K562 (cell line): ENCODE data around the gene NDP. TPM values are rescaled to one million over a fixed set of nuclear protein-coding genes. Genes with fewer than 3 reads are reported as not detected.

Experiments used
- ATAC-seq: fragments of 200-7000 bp; cut with Tn5 transposase; 3 replicates; pipeline ENCODE4 v1.9.1; 2020; ENCODE audit warnings: moderate library complexity
- BruUV-seq: library from RNA; stranded (reverse); fragments of 400-500 nt; replicated peaks from 2 replicates; lab custom pipeline; 2021; lab: Mats Ljungman, UMichigan
- CTCF ChIA-PET: fragments of 300-600 bp; formaldehyde crosslinking; extraction: SDS; loops from one replicate; lab custom pipeline; 2021; ENCODE audit warnings: low intra/inter-chr PET ratio; lab: Yijun Ruan, JAX
- POLR2A ChIA-PET: fragments of 300-600, 350-650 bp; sonication (Branson Sonifier 250); formaldehyde crosslinking; extraction: SDS; loops from one replicate; lab custom pipeline; 2021; ENCODE audit warnings: antibody characterized with exemption, inconsistent platforms; lab: Yijun Ruan, JAX
- DNase-seq, 4 experiments: peaks; one replicate each; pipeline versions ENCODE4 v3.0.0 to v3.0.0-alpha.2; 2011 to 2018; ENCODE audit warnings: low spot score in 3 of 4, mixed read lengths in 3 of 4; ENCODE audit errors: extremely low read depth in 1 of 4
- FAIRE-seq: peaks from 2 replicates; lab custom pipeline; 2011; peaks lifted over from hg19 to GRCh38; lab: Jason Lieb, UNC
- H2AFZ ChIP-seq: 2 replicates; pipeline ENCODE4 v1.6.0; 2011; ENCODE audit warnings: low read depth, low read length, control low read depth, inconsistent platforms
- H3K27ac ChIP-seq: fragments of 200-600 bp; 3 replicates; pipeline ENCODE4 v1.8.0; 2011; ENCODE audit warnings: low read depth, mild to moderate bottlenecking, control low read depth, inconsistent platforms, low read length, moderate library complexity, mixed read lengths; ENCODE audit errors: extremely low read depth
- H3K27me3 ChIP-seq, 2 experiments: fragments of 300-600 bp in 1 of 2; 2 replicates in 1 of 2; 3 replicates in 1 of 2; pipeline versions ENCODE4 v1.6.0 to v1.8.0; 2011; ENCODE audit warnings: inconsistent platforms in 2 of 2, low read length in 2 of 2, mild to moderate bottlenecking in 1 of 2, mixed read lengths in 1 of 2, moderate library complexity in 1 of 2; ENCODE audit not compliant: control insufficient read depth in 2 of 2, insufficient read depth in 2 of 2
- H3K36me3 ChIP-seq: fragments of 300-600 bp; 3 replicates; pipeline ENCODE4 v1.8.0; 2011; ENCODE audit warnings: mild to moderate bottlenecking, low read length, inconsistent platforms; ENCODE audit not compliant: control insufficient read depth, insufficient read depth
- H3K4me1 ChIP-seq, 2 experiments: fragments of 200-600 bp in 1 of 2; replicated peaks in 1 of 2; 2 replicates in 1 of 2; 3 replicates in 1 of 2; pipeline versions ENCODE4 v1.5.1 to v1.8.0; 2011; ENCODE audit warnings: inconsistent platforms in 2 of 2, low read length in 2 of 2, mild to moderate bottlenecking in 1 of 2, mixed read lengths in 1 of 2, moderate library complexity in 1 of 2; ENCODE audit not compliant: control insufficient read depth in 2 of 2, insufficient read depth in 2 of 2
- H3K4me2 ChIP-seq: 2 replicates; pipeline ENCODE4 v1.6.1; 2011; ENCODE audit warnings: low read length, control low read depth, inconsistent platforms, mixed read lengths; ENCODE audit not compliant: insufficient read depth
- H3K4me3 ChIP-seq: fragments of 200-600 bp; sonication (generic), shearing (Covaris generic); 2 replicates; pipeline ENCODE4 v1.5.1; 2016; ENCODE audit warnings: control low read depth, inconsistent platforms
- H3K79me2 ChIP-seq: fragments of 200-600 bp; 3 replicates; pipeline ENCODE4 v1.8.0; 2011; ENCODE audit warnings: low read length, inconsistent platforms; ENCODE audit not compliant: control insufficient read depth, insufficient read depth
- H3K9ac ChIP-seq, 2 experiments: 2 replicates each; pipeline versions ENCODE4 v1.6.0 to v1.6.1; 2011; ENCODE audit warnings: low read depth in 2 of 2, low read length in 2 of 2, control low read depth in 1 of 2, inconsistent platforms in 1 of 2, mild to moderate bottlenecking in 1 of 2, mixed read lengths in 1 of 2; ENCODE audit not compliant: insufficient read depth in 1 of 2
- H3K9me1 ChIP-seq: one replicate; pipeline ENCODE4 v1.6.0; 2011; ENCODE audit warnings: inconsistent platforms, mild to moderate bottlenecking, low read length, moderate library complexity; ENCODE audit not compliant: control insufficient read depth, insufficient read depth
- H3K9me3 ChIP-seq: replicated peaks from 2 replicates; pipeline ENCODE4 v1.5.1; 2011; ENCODE audit warnings: low read depth, low read length, inconsistent platforms; ENCODE audit not compliant: control insufficient read depth, insufficient read depth
- H4K20me1 ChIP-seq: replicated peaks from 2 replicates; pipeline ENCODE4 v1.6.1; 2011; ENCODE audit warnings: low read length, inconsistent platforms, mixed read lengths; ENCODE audit not compliant: control insufficient read depth, insufficient read depth
- CBFA2T2 ChIP-seq: fragments of 450-650 bp; conservative IDR thresholded peaks from 2 replicates; pipeline ENCODE4 v1.6.1; 2017; ENCODE audit warnings: mild to moderate bottlenecking
- CCNT2 ChIP-seq: IDR thresholded peaks from 2 replicates; pipeline ENCODE4 v1.6.1; 2011; ENCODE audit warnings: borderline replicate concordance, low read depth, mild to moderate bottlenecking, moderate library complexity, mixed read lengths, low read length; ENCODE audit not compliant: insufficient read length; ENCODE audit errors: extremely low read depth
- E4F1 ChIP-seq: fragments of 250-450 bp; sonication (Bioruptor Pico); IDR thresholded peaks from 2 replicates; pipeline ENCODE4 v1.5.0; 2021; ENCODE audit warnings: mild to moderate bottlenecking, borderline replicate concordance
- MEF2D ChIP-seq: conservative IDR thresholded peaks from 2 replicates; pipeline ENCODE4 v1.6.1; 2016; ENCODE audit warnings: low read depth, missing genetic modification characterization, missing compliant biosample characterization
- MTF1 ChIP-seq: fragments of 250-450 bp; sonication (Bioruptor Pico); IDR thresholded peaks from 2 replicates; pipeline ENCODE4 v1.9.0; 2021; ENCODE audit warnings: moderate library complexity, mild to moderate bottlenecking, inconsistent platforms, borderline replicate concordance
- NCOA1 ChIP-seq: fragments of 450-650 bp; IDR thresholded peaks from 2 replicates; pipeline ENCODE4 v1.6.1; 2016; ENCODE audit warnings: low read depth
- NFXL1 ChIP-seq: fragments of 450-650 bp; formaldehyde crosslinking; IDR thresholded peaks from 2 replicates; pipeline ENCODE4 v1.4.0; 2021; ENCODE audit warnings: mild to moderate bottlenecking
- PHF20 ChIP-seq: fragments of 450-650 bp; IDR thresholded peaks from 2 replicates; pipeline ENCODE4 v1.6.1; 2018; ENCODE audit not compliant: partially characterized antibody
- PTBP1 ChIP-seq: fragments of 200-400 bp; formaldehyde crosslinking; IDR thresholded peaks from 2 replicates; pipeline ENCODE4 v1.6.1; 2017; ENCODE audit warnings: low read depth, low read length
- RFX1 ChIP-seq: fragments of 450-650 bp; IDR thresholded peaks from 2 replicates; pipeline ENCODE4 v1.6.1; 2016; ENCODE audit warnings: mild to moderate bottlenecking, moderate library complexity
- RNF2 ChIP-seq: sonication (generic); IDR thresholded peaks from 2 replicates; pipeline ENCODE4 v1.6.1; 2016
- TAF9B ChIP-seq: fragments of 450-650 bp; IDR thresholded peaks from 2 replicates; pipeline ENCODE4 v1.6.1; 2018; ENCODE audit warnings: mild to moderate bottlenecking; ENCODE audit not compliant: partially characterized antibody
- ZKSCAN8 ChIP-seq: fragments of 200-800 bp; sonication (Bioruptor generic); IDR thresholded peaks from 2 replicates; pipeline ENCODE4 v1.6.1; 2016; ENCODE audit warnings: missing genetic modification characterization, missing compliant biosample characterization
- ZNF217 ChIP-seq: sonication (generic); formaldehyde crosslinking; IDR thresholded peaks from 2 replicates; pipeline ENCODE4 v1.8.0; 2022; ENCODE audit warnings: mild to moderate bottlenecking, missing genetic modification reagents
- ZNF239 ChIP-seq: fragments of 250-450 bp; sonication (Bioruptor Pico); IDR thresholded peaks from 2 replicates; pipeline ENCODE4 v1.4.0; 2020; ENCODE audit warnings: mild to moderate bottlenecking
- ZNF282 ChIP-seq: sonication (generic); formaldehyde crosslinking; IDR thresholded peaks from 2 replicates; pipeline ENCODE4 v1.8.1; 2023; ENCODE audit warnings: missing genetic modification reagents
- ZSCAN32 ChIP-seq: fragments of 450-650 bp; formaldehyde crosslinking; IDR thresholded peaks from 2 replicates; pipeline ENCODE4 v1.4.0; 2020; ENCODE audit warnings: mild to moderate bottlenecking, moderate library complexity
- WGBS: fragments of 100-300 bp; shearing (Covaris generic); methylation state at CpG from one replicate; pipeline ENCODE4 v1.1.6; 2016; ENCODE audit warnings: low coverage, mixed read lengths; ENCODE audit not compliant: insufficient coverage; ENCODE audit errors: missing lambda C conversion rate; 5-methylcytosine and 5-hydroxymethylcytosine counted together
- in situ Hi-C: fragments of 300-500 bp; cut with MboI; formaldehyde crosslinking; loops from 4 replicates; pipeline ENCODE4 v1.15.0; 2018; ENCODE audit warnings: inconsistent platforms, mixed read lengths
- intact Hi-C: fragments of 100-400 bp; cut with micrococcal nuclease; formaldehyde crosslinking; loops from 2 replicates; pipeline ENCODE4 v1.14.2; 2022
- polyA plus RNA-seq, 8 experiments: library from polyadenylated mRNA; depleted of rRNA in 4 of 8; stranded (reverse) in 5 of 8; unstranded in 3 of 8; fragments of >200 nt; fragmentation: Nextera tagmentation in 2 of 8; fragmentation: Illumina TruSeq in 1 of 8; extraction: Ambion mirVana in 2 of 8; extraction: Trizol in 1 of 8; gene quantifications; 2 replicates each; pipeline versions ENCODE4 v1.2.1 to v1.2.3, GENCODE V29; 2011 to 2014; ENCODE audit warnings: inconsistent platforms in 1 of 8, missing spikeins in 1 of 8
- total RNA-seq, 7 experiments: library from RNA; depleted of rRNA in 6 of 7; stranded (reverse); fragments of >200 nt in 6 of 7; fragmentation: Illumina TruSeq in 2 of 7; extraction: Trizol in 2 of 7; gene quantifications; 2 replicates each; pipeline versions ENCODE4 v1.2.1 to v1.2.3, GENCODE V29; 2011 to 2021; ENCODE audit warnings: low replicate concordance in 1 of 7

NDP gene
- total and polyA plus RNA-seq, 9 of the 15 experiments (the other 6 are each of a cell fraction or from before 2014, with no cell fraction given), result not detected

DNA sequence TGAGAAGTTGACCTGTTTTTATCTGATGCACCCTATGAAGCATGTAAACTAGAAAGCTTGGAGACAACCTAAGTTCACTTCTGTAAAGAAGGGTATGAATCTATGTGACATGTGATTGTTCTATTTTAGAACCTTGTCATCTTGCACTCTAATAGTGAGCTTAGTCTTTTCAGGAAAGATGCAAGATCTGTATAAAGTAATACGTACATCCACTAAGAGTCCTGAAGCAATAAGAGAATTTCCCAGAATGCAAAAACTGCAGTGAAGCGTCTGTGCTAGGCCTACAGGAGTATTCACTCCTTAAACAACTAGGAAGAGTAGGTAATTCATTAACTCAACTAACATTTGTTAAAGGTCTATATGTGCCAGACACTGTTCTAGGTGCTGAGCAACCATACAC is 23.3 kb upstream of the NDP start:
- Histone ChIP-seq H3K9ac (no peak overlapping the region), H3K27ac (no peak overlapping the region), H3K4me3 (no peak overlapping the region), H2AFZ (no peak overlapping the region), H3K79me2 (no peaks in the 10 kb centered on the region), H3K9me1 (no peaks in the 10 kb centered on the region), H3K36me3 (no peaks in the 10 kb centered on the region), H3K9me3 (no peaks in the 10 kb centered on the region), H3K4me1 (no peaks in the 10 kb centered on the region), H3K27me3 (no peaks in the 10 kb centered on the region), H3K4me2 (no peak overlapping the region), H4K20me1 (no peaks in the 10 kb centered on the region)
- 0% methylated on average over 2 of the region's 2 CpGs for WGBS
- ChIA-PET CTCF (no interaction called here), POLR2A (no interaction called here)
- BruUV-seq, result no TSS peak
- TF ChIP-seq E4F1 (no peak), PTBP1 (no peak), NCOA1 (no peak), MEF2D (tag) (no peak), NFXL1 (CRISPR knock-in tag) (no peak), ZNF282 (CRISPR knock-in tag) (no peak), PHF20 (no peak), CBFA2T2 (no peak), ZNF239 (CRISPR knock-in tag) (no peak), ZSCAN32 (no peak), ZNF217 (CRISPR knock-in tag) (no peak), TAF9B (no peak), CCNT2 (no peak), ZKSCAN8 (CRISPR knock-in tag) (no peak), RFX1 (no peak), RNF2 (no peak), MTF1 (CRISPR knock-in tag) (no peak)
- intact Hi-C loops, result no loop called here
- in situ Hi-C loops, result no loop called here
- FAIRE-seq (no peak), ATAC-seq (no peak), DNase-seq (no peak)
